Mammary epithelial cell (primary cell): ENCODE results near the gene FCHSD2.

Source experiments
- CTCF ChIP-seq, 2 donors: IDR thresholded peaks in 1 of 2; conservative IDR thresholded peaks in 1 of 2; 2 replicates each; pipeline ENCODE4 v1.5.1; 2011 to 2012; ENCODE audit warnings: inconsistent platforms in 2 of 2, low read length in 2 of 2, mild to moderate bottlenecking in 2 of 2, control low read depth in 1 of 2, low read depth in 1 of 2; ENCODE audit not compliant: insufficient read depth in 1 of 2; ENCODE audit errors: extremely low read depth in 1 of 2
- EZH2 ChIP-seq: IDR thresholded peaks from 2 replicates; pipeline ENCODE4 v1.6.1; 2012; ENCODE audit warnings: low read length, inconsistent platforms, borderline replicate concordance

- no peak for TF ChIP-seq EZH2
- TF ChIP-seq CTCF (conservative IDR thresholded peaks at IDR 0.05 in 1 of 2, IDR thresholded peaks at IDR 0.05 in 1 of 2; ENCODE audit: extremely low read depth in 1 of 2, insufficient read depth in 1 of 2, low read depth in 1 of 2, low read length in 2 of 2) = peak; percentile 64 to 67
Observed at GRCh38 chr11:72924568-72925190, 217.4 kb downstream of the FCHSD2 start.
